Left kidney (tissue), 1 donor: ENCODE measurements around the gene SLC6A1. TPM values are rescaled to one million over a fixed set of nuclear protein-coding genes. Genes with fewer than 3 reads are reported as not detected.

ENCODE experiments used
- polyA plus RNA-seq: library from polyadenylated mRNA; unstranded; fragments of 120-200 nt; gene quantifications from one replicate; pipeline ENCODE4 v1.2.1, GENCODE V29; 2013; ENCODE audit not compliant: insufficient read length

Gene SLC6A1
- polyA plus RNA-seq, 1 donor: 1.7 TPM

Other genes with a start within 250 kb of the SLC6A1 start
- 0.10 TPM for gene SLC6A11, start 176.5 kb upstream of the SLC6A1 start, polyA plus RNA-seq
- gene HRH1, start 161.7 kb downstream of the SLC6A1 start, polyA plus RNA-seq: 2.0 TPM